Activated effector memory CD4-positive, alpha-beta T cell treated with anti-CD3 and anti-CD28 coated beads, Interleukin-2, amount 50 U/mL, for 16 hours (primary cell): ENCODE measurements around the gene SPX.

Source experiments
- DNase-seq: peaks from one replicate; pipeline ENCODE4 v3.0.0-alpha.2; 2020

The SPX gene, protein sequence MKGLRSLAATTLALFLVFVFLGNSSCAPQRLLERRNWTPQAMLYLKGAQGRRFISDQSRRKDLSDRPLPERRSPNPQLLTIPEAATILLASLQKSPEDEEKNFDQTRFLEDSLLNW

GRCh38 chr12:21526053-21526452, at the start of gene SPX:
TSS of gene SPX (plus strand) at chr12:21526296. CDS start at chr12:21526473, 177 bp downstream.
- no peak for DNase-seq

GRCh38 chr12:21476949-21477348, 49.1 kb upstream of the SPX start:
- no peak for DNase-seq

DNA sequence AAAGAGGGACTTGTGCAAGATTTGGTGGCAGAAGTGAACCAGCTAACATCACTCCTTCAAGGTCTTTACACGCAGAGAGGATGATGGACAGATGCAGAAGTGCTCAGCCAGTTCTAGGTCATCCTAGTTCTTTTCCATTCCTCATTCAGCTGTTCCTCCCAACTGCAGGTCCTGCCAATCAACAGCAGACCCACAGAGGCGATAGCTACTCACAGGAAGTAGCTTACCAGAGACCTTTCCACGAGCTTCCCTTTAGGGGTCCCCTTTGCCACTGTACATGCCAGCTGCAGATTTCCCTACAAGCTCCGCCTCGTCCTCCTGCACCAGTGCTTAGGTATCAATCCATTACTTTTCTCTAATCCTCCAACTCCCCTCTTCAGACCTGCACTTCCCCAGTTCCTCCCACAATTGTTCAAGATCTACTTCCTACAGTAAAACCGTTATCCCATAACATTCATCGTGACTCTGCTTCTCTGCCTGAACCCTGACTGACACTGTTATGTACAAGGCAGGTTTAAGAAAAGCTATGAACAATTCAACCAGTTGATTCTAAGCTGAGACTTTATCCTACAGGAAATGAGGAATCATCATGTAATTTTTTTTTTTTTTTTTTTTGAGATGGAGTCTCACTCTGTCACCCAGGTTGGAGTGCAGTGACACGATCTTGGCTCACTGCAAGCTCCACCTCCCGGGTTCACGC, 47.2 kb upstream of the SPX start:
- no peak for DNase-seq

- DNase-seq, result no peak
Observed at GRCh38 chr12:21483531-21483930, 42.6 kb upstream of the SPX start.

DNA sequence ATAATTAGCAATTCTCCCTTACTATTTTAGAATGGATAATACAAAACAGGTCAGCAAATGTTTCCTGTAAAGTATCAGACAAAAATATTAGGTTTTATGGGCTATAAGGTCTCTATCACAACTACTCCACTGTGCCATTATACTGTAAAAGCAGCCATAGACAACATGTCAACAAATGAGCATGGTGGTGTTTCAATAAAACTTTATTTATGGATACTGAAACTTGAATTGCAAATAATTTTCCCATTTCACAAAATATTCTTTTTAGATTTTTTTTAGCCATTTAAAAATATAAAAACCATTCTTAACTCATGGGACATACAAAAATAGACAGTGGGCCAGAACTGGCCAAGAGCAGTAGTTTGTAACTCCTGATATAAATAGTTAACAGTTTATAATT, 40.1 kb upstream of the SPX start:
- DNase-seq, result no peak

GRCh38 chr12:21499765-21500164, 26.3 kb upstream of the SPX start:
- no peak for DNase-seq

GRCh38 chr12:21500786-21501257, 25.3 kb upstream of the SPX start:
- DNase-seq, result no peak

GRCh38 chr12:21501258-21502163, 24.6 kb upstream of the SPX start, which contains the start of the genes GOLT1B and RECQL:
TSS of gene GOLT1B (plus strand) at chr12:21501789. CDS start at chr12:21501924, 135 bp downstream.
TSS of gene RECQL (minus strand) at chr12:21501635. CDS start at chr12:21499570, 2,065 bp downstream.
- DNase-seq, result peak; percentile 95

DNA sequence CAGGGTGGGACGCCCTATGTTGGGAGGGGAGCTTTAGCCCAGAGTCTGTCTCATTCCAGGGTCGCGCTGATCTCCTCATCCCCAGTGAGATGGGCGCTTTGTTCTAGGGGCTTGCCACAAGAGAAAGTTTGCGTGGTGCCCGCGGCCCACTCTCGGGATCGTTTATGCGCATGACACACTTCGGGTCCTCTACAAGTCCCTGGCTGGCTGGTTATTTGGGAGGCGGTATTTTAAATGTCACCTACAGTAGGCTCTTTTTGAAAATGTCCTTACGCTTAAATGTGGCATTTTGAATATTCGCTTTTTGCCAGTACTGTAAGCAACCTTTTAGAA, 24.0 kb upstream of the SPX start:
- DNase-seq, result peak; percentile 78

GRCh38 chr12:21502872-21503271, 23.2 kb upstream of the SPX start:
- DNase-seq, result no peak

- DNase-seq, result no peak
Observed at GRCh38 chr12:21505888-21506287, 20.2 kb upstream of the SPX start.

DNA sequence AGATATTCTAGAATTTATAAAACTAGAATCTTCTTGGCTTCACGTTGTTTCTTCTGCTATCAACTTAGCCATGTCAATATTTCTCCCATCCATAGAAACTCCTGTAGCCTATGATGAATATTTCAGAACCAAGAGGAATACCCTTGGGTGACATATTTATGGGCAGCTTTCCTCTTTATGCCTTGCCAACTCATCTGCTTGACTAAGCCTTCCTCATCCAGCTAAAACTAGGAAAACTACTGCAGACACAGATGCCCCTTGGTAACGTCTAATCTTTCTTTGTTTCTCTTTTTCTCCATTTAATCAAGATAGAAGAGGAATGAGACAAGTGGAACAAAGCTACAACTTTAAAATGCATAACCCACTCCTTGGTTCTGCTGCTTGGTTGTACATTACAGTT, 18.2 kb upstream of the SPX start:
- DNase-seq, result no peak

DNA sequence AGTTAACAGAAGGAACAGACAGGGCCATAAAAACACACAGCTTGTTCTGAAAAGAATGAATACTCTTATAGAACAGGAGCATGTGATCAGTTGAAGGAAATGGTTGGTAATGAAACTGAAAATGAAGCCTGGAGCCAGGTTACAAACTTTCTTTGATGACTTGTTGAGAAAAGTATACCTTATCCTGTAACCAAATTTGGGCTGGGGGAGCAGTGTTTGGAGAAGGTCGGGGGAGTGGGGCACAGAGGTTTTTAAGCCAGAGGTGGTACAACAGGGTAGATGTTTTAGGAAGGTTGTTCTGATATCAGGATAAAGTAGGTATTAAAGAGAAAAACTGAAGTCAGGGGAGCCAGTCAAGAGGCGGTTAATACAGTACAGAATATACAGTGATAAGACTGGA, 16.3 kb upstream of the SPX start:
- no peak for DNase-seq

DNA sequence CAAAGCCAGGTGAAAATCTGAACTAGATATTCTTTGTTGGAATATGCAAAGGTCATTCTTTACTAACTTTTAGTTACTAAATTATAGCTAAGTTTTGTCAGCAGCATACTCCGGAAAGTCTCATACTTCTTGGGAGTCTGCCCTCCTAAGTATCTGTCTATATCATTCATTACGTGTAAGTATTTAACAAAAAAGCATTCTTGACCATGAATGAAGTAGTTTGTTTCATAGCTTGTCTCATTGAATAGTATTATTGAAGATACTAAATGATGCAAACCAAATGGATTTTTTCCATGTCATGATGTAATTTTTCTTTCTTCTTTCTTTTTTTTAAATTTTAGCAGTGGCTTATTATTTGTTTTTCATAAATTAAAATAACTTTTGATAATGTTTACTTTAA, 9.8 kb upstream of the SPX start:
- no peak for DNase-seq

DNA sequence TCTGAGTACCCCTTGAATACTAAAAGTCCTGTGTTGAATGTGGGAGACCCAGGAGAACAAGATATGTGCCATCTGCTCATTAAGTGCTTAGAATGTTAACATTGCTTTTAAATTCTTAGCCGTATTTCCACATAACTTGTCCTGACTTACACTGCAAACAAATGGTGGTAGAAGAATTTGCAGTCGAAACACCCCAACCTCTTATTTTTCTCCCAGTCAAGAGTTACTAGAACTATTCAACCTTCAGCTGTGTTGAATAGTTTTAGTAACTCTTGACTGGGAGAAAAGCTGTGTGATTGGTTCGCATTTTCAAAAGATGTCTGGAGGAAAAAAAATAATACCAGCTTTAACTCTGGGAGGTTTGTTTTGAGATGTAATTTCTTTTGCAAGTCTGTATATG, 7.6 kb upstream of the SPX start:
- DNase-seq, result no peak

DNA sequence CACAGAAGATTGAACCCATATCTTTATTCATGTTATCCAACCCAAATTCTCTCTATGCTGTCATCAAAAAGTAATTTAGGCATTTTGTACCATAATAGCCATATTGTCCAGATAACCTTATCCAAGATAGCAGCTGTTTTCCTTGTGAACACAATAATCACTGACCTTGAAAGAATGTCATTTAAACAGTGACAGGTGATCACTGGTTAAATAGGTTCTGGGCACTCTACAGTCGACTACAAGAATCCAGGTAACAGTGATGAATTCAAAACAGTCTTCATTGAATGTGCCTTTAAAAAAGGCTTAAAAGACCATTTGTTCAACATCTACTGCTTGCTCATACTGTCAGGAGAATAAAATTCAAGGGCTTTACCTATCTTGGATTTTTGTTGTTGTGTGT, 4.6 kb upstream of the SPX start:
- DNase-seq, result no peak

- no peak for DNase-seq
Observed at GRCh38 chr12:21523148-21523547, 2.9 kb upstream of the SPX start.

GRCh38 chr12:21526721-21527345, 737 bp downstream of the SPX start:
- DNase-seq, result no peak

DNA sequence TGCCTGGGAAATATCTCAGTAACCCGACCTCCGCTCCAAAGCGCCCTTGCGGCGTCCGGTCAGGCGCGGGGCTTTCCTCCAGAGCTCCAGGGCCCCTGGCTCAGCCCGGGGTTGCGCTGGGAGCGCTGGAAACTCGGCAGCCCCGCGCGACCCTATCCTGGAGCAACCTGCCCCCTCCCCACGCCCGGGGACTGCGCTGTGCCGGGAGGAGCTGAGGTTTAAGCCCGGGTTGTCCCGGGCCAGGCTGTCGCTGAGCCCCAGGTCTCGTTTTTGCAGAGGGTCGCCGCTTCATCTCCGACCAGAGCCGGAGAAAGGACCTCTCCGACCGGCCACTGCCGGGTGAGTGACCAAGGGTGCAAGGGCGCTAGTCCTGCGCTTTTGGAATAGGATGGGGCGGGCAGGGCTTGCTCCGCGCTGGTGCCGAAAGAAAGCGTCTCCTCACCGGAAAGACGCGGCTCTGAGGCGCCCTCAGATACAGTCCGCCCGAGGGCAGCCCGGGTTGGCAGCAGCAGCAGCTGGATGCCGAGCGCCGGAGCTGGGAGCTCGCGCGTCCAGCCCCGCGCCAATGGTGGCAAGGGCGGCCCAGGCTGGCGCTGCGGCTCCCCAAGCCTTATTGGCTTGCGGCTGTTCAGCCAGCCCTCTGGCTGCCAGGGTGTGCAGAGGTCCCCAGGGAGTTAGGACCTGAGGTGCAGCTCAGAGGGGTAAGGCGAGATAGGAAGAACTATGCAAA, 1.5 kb downstream of the SPX start:
- DNase-seq, result peak; percentile 84

GRCh38 chr12:21528953-21529352, 2.9 kb downstream of the SPX start:
- DNase-seq, result no peak

GRCh38 chr12:21529456-21529855, 3.4 kb downstream of the SPX start:
- DNase-seq, result no peak

GRCh38 chr12:21538061-21538653, 12.1 kb downstream of the SPX start:
- DNase-seq, result no peak
